ENCODE data around the gene GALNT17.

GALNT17 gene

GRCh38 chr7:71208881-71209280 lies 76.9 kb downstream of the GALNT17 start:
- TF ChIP-seq CEBPB (IDR thresholded peaks at IDR 0.05) (no peak), FOXM1 (IDR thresholded peaks at IDR 0.05; ENCODE audit: borderline replicate concordance, low read depth) (no peak), USF1 (IDR thresholded peaks at IDR 0.05) (no peak), CREB1 (IDR thresholded peaks at IDR 0.05; ENCODE audit: low read depth) (no peak), ZBTB7A (IDR thresholded peaks at IDR 0.05; ENCODE audit: low read depth) (no peak), TEAD4 (IDR thresholded peaks at IDR 0.05) (no peak), TAF1 (IDR thresholded peaks at IDR 0.05; ENCODE audit: low read depth) (no peak), REST (IDR thresholded peaks at IDR 0.05; ENCODE audit: low read depth) (no peak), TCF12 (IDR thresholded peaks at IDR 0.05; ENCODE audit: low read depth) (no peak), RAD21 (IDR thresholded peaks at IDR 0.05; ENCODE audit: low read depth) (no peak), MAX (IDR thresholded peaks at IDR 0.05) (no peak), EP300 (IDR thresholded peaks at IDR 0.05; ENCODE audit: borderline replicate concordance) (no peak), YY1 (IDR thresholded peaks at IDR 0.05; ENCODE audit: low read depth) (no peak), EGR1 (IDR thresholded peaks at IDR 0.05) (no peak), NFIC (IDR thresholded peaks at IDR 0.05) (no peak)

GRCh38 chr7:71210220-71210619 lies 78.3 kb downstream of the GALNT17 start:
- TF ChIP-seq YY1 (IDR thresholded peaks at IDR 0.05; ENCODE audit: low read depth), result no peak
- no peak for TF ChIP-seq TEAD4 (IDR thresholded peaks at IDR 0.05)
- TF ChIP-seq USF1 (IDR thresholded peaks at IDR 0.05), result no peak
- TF ChIP-seq MAX (IDR thresholded peaks at IDR 0.05), result no peak
- TF ChIP-seq EP300 (IDR thresholded peaks at IDR 0.05; ENCODE audit: borderline replicate concordance), result no peak

- TF ChIP-seq ZBTB7A (IDR thresholded peaks at IDR 0.05; ENCODE audit: low read depth) (no peak), NFIC (IDR thresholded peaks at IDR 0.05) (no peak), TCF12 (IDR thresholded peaks at IDR 0.05; ENCODE audit: low read depth) (no peak), EP300 (IDR thresholded peaks at IDR 0.05; ENCODE audit: borderline replicate concordance) (no peak), YY1 (IDR thresholded peaks at IDR 0.05; ENCODE audit: low read depth) (no peak), USF1 (IDR thresholded peaks at IDR 0.05) (no peak), CEBPB (IDR thresholded peaks at IDR 0.05) (no peak), MAX (IDR thresholded peaks at IDR 0.05) (no peak), RAD21 (IDR thresholded peaks at IDR 0.05; ENCODE audit: low read depth) (no peak), CREB1 (IDR thresholded peaks at IDR 0.05; ENCODE audit: low read depth) (no peak), TEAD4 (IDR thresholded peaks at IDR 0.05) (no peak), FOXM1 (IDR thresholded peaks at IDR 0.05; ENCODE audit: borderline replicate concordance, low read depth) (no peak), REST (IDR thresholded peaks at IDR 0.05; ENCODE audit: low read depth) (no peak), EGR1 (IDR thresholded peaks at IDR 0.05) (no peak), TAF1 (IDR thresholded peaks at IDR 0.05; ENCODE audit: low read depth) (no peak)
Measured at GRCh38 chr7:71216211-71216610, 84.3 kb downstream of the GALNT17 start.

GRCh38 chr7:71220210-71220695 lies 88.3 kb downstream of the GALNT17 start:
- no peak for TF ChIP-seq TEAD4 (IDR thresholded peaks at IDR 0.05)
- TF ChIP-seq MAX (IDR thresholded peaks at IDR 0.05), result no peak
- no peak for TF ChIP-seq FOXM1 (IDR thresholded peaks at IDR 0.05; ENCODE audit: borderline replicate concordance, low read depth)
- no peak for TF ChIP-seq TAF1 (IDR thresholded peaks at IDR 0.05; ENCODE audit: low read depth)

- TF ChIP-seq TAF1 (IDR thresholded peaks at IDR 0.05; ENCODE audit: low read depth) (no peak), ZBTB7A (IDR thresholded peaks at IDR 0.05; ENCODE audit: low read depth) (no peak), EP300 (IDR thresholded peaks at IDR 0.05; ENCODE audit: borderline replicate concordance) (no peak), NFIC (IDR thresholded peaks at IDR 0.05) (no peak), FOXM1 (IDR thresholded peaks at IDR 0.05; ENCODE audit: borderline replicate concordance, low read depth) (no peak), TEAD4 (IDR thresholded peaks at IDR 0.05) (no peak), YY1 (IDR thresholded peaks at IDR 0.05; ENCODE audit: low read depth) (no peak), MAX (IDR thresholded peaks at IDR 0.05) (no peak)
Measured at GRCh38 chr7:71221049-71221448, 89.1 kb downstream of the GALNT17 start.
